CD4-positive, alpha-beta memory T cell (primary cell): Measurements from ENCODE around the gene ZNF174. TPM values are rescaled to one million over a fixed set of nuclear protein-coding genes. Genes with fewer than 3 reads are reported as not detected.

Experiments used
- CTCF ChIA-PET: fragments of 350-600 bp; sonication (Branson Sonifier 250); formaldehyde crosslinking; loops from one replicate; lab custom pipeline; 2021; ENCODE audit warnings: inconsistent platforms; ENCODE audit not compliant: partially characterized antibody; lab: Charles Lee
- POLR2A ChIA-PET: fragments of 350-600 bp; sonication (Branson Sonifier 250); formaldehyde crosslinking; loops from one replicate; lab custom pipeline; 2021; ENCODE audit not compliant: partially characterized antibody; lab: Charles Lee
- DNase-seq, 5 donors: peaks; one replicate each; pipeline versions ENCODE4 v3.0.0 to v3.0.0-alpha.2; 2020 to 2022; ENCODE audit warnings: mixed read lengths in 1 of 5
- H3K27ac ChIP-seq: one replicate; pipeline ENCODE4 v1.7.0; 2013; ENCODE audit warnings: low read depth, low read length
- H3K27me3 ChIP-seq: 2 replicates; pipeline ENCODE4 v1.7.0; 2013; ENCODE audit warnings: mild to moderate bottlenecking, low read length, moderate library complexity; ENCODE audit not compliant: insufficient read depth
- H3K36me3 ChIP-seq: 2 replicates; pipeline ENCODE4 v1.7.0; 2013; ENCODE audit warnings: mild to moderate bottlenecking, low read length, moderate library complexity; ENCODE audit not compliant: insufficient read depth
- H3K4me1 ChIP-seq: 2 replicates; pipeline ENCODE4 v1.7.0; 2013; ENCODE audit warnings: mild to moderate bottlenecking, low read length, moderate library complexity; ENCODE audit not compliant: insufficient read depth
- H3K4me3 ChIP-seq, 2 donors: one replicate each; pipeline ENCODE4 v1.7.0; 2013; ENCODE audit warnings: low read length in 2 of 2, mild to moderate bottlenecking in 1 of 2
- H3K9me3 ChIP-seq, 2 donors: one replicate each; pipeline ENCODE4 v1.7.0; 2013; ENCODE audit warnings: low read length in 2 of 2, control low read depth in 1 of 2; ENCODE audit not compliant: control insufficient read depth in 1 of 2
- H3K27ac Mint-ChIP-seq, 7 donors: one replicate each; pipeline ENCODE4 v1.8.0; 2020 to 2021; ENCODE audit warnings: mixed read lengths in 7 of 7, mild to moderate bottlenecking in 6 of 7, inconsistent platforms in 3 of 7, moderate library complexity in 3 of 7
- H3K27me3 Mint-ChIP-seq, 2 donors: one replicate each; pipeline ENCODE4 v1.8.0; 2020 to 2021; ENCODE audit warnings: mixed read lengths in 2 of 2
- H3K36me3 Mint-ChIP-seq, 2 donors: one replicate each; pipeline ENCODE4 v1.8.0; 2020 to 2021; ENCODE audit warnings: mixed read lengths in 2 of 2, inconsistent platforms in 1 of 2, mild to moderate bottlenecking in 1 of 2
- H3K4me1 Mint-ChIP-seq, 4 donors: one replicate each; pipeline ENCODE4 v1.8.0; 2020 to 2021; ENCODE audit warnings: mixed read lengths in 4 of 4, mild to moderate bottlenecking in 1 of 4
- H3K4me3 Mint-ChIP-seq, 8 donors: one replicate each; pipeline ENCODE4 v1.8.0; 2020 to 2021; ENCODE audit warnings: mixed read lengths in 8 of 8, mild to moderate bottlenecking in 7 of 8, moderate library complexity in 6 of 8, inconsistent platforms in 3 of 8
- H3K9me3 Mint-ChIP-seq, 8 donors: one replicate each; pipeline ENCODE4 v1.8.0; 2020 to 2021; ENCODE audit warnings: mixed read lengths in 8 of 8, mild to moderate bottlenecking in 5 of 8, inconsistent platforms in 3 of 8, moderate library complexity in 1 of 8
- intact Hi-C: fragments of 100-400 bp; cut with micrococcal nuclease; formaldehyde crosslinking; loops from one replicate; pipeline ENCODE4 v1.15.1; 2023
- polyA plus RNA-seq, 2 donors: library from polyadenylated mRNA; unstranded; fragments of 300-500 nt; fragmentation: Illumina TruSeq; gene quantifications; one replicate each; pipeline ENCODE4 v1.2.3, GENCODE V29; 2021
- total RNA-seq, 2 experiments: library from RNA; stranded (reverse); gene quantifications; one replicate each; pipeline ENCODE4 v1.2.3, GENCODE V29; 2021

The ZNF174 gene
- total and polyA plus RNA-seq, 4 experiments from 2014 or later, result 9.5 to 19.0 (median 18.0) TPM

DNA sequence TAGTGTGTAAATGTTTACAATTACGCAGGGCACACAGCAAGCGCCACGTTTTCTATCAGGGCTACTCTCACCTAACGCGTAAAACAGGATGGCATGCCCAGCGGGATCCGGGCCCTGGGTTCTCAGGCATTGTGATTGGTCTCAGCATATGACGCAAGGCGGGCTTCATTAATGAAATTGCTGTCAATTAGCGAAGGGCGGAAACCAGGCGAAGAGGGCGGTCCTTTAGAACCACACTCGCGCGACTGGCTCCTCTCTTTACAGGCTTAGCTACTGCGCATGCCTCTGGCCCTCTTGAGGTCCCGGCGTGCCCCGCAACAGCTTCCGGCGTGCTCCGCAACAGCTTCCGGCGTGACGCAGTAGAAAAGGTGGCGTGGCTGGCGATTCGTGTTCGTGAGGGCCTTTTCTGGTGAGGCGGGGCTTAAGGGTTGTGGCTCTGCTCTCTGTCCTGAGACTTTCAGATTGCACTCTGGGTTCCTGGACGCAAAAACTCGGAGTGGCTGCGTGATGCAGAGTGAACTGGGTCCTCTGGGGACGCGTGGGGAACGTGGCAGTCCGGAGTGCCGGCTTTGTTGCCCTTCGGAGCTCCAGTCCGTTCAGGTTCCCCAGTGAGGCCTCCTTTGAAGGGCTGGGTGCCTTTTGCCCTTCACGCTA lies 36.1 kb upstream of the ZNF174 start:
- H3K36me3 Mint-ChIP-seq, result peaks cover 12% of the 10 kb centered on the region in 2 donors
- no peaks in the 10 kb centered on the region for H3K27me3 ChIP-seq
- ChIA-PET POLR2A (interaction anchor here (0.9 to 2.0 kb wide), 7 partner anchors 36 to 135 kb away, joined by 3 to 19 read pairs (median 6); partner anchors contain the start of genes NAA60, TIGD7, ZNF174 and ZNF200), CTCF (no interaction called here)
- peak; percentile 81 to 90 (median 88) for DNase-seq
- no peaks in the 10 kb centered on the region for H3K36me3 ChIP-seq
- peaks cover 3 to 20% (median 7%) of the 10 kb centered on the region in 4 donors for H3K4me1 Mint-ChIP-seq
- peak overlapping the region in 1 of 2 donors; percentile 46 for H3K4me3 ChIP-seq
- peak overlapping the region; percentile 78 to 88 (median 84) for H3K4me3 Mint-ChIP-seq
- peaks cover 11 to 19% of the 10 kb centered on the region in 2 donors for H3K27me3 Mint-ChIP-seq
- H3K4me1 ChIP-seq, result peaks cover 5% of the 10 kb centered on the region
- H3K9me3 ChIP-seq, result no peaks in the 10 kb centered on the region
- intact Hi-C loops, result no loop called here
- H3K27ac Mint-ChIP-seq, result peak overlapping the region; percentile 71 to 95 (median 90)
- H3K27ac ChIP-seq, result peak overlapping the region; percentile 59
- peaks cover 5 to 48% (median 38%) of the 10 kb centered on the region in 8 donors for H3K9me3 Mint-ChIP-seq

DNA sequence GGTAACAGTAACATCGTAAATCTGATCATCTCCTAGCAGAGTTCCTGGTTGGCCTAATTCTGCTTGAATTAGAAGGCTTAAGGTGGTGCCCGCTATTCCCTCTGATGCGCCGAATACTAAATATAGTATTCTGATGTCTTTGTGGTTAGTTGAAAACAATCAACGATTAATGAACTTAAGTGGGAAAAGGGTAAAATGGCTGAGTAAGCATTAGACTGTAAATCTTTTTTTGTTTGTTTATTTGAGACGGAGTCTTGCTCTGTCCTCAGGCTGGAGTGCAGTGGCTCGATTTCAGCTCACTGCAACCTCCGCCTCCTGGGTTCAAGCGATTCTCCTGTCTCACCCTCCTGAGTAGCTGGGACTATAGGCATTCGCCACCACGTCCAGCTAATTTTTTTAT lies 31.9 kb upstream of the ZNF174 start:
- peaks cover 0 to 13% of the 10 kb centered on the region in 2 donors for H3K9me3 ChIP-seq
- H3K9me3 Mint-ChIP-seq, result peaks cover 2 to 39% (median 28%) of the 10 kb centered on the region in 8 donors

DNA sequence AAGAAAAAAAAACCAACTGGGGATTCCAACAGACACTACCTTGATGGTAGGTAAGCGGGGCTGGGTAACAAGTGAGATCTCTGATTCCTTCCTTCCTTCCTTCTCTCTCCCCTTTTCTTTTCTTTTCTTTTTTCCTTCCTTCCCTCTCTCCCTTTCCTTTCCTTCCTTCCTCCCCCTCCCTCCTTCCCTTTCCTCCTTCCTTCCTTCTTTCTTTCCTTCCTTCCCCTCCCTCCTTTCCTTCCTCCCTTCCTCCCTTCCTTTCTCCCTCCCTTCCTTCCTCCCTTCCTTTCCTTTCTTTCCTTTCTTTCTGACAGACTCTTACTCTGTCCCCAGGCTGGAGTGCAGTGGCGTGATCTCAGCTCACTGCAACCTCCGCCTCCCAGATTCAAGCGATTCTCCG lies 25.3 kb upstream of the ZNF174 start:
- H3K4me1 ChIP-seq, result no peaks in the 10 kb centered on the region
- H3K4me3 Mint-ChIP-seq, result no peak overlapping the region
- no peak overlapping the region for H3K4me3 ChIP-seq
- peaks cover 0 to 39% of the 10 kb centered on the region in 2 donors for H3K9me3 ChIP-seq
- intact Hi-C loops, result no loop called here
- ChIA-PET POLR2A (no interaction called here), CTCF (no interaction called here)
- no peak overlapping the region for H3K27ac ChIP-seq
- H3K36me3 ChIP-seq, result no peaks in the 10 kb centered on the region
- H3K9me3 Mint-ChIP-seq, result peaks cover 7 to 81% (median 73%) of the 10 kb centered on the region in 8 donors
- no peaks in the 10 kb centered on the region for H3K27me3 ChIP-seq
- H3K27ac Mint-ChIP-seq, result no peak overlapping the region
- no peaks in the 10 kb centered on the region for H3K27me3 Mint-ChIP-seq
- H3K36me3 Mint-ChIP-seq, result peaks cover 37 to 47% of the 10 kb centered on the region in 2 donors
- no peak for DNase-seq
- no peaks in the 10 kb centered on the region for H3K4me1 Mint-ChIP-seq

More for the DNA sequence above, 31.9 kb upstream of the ZNF174 start:
- Mint-ChIP-seq H3K4me1 (peaks cover 3 to 20% (median 7%) of the 10 kb centered on the region in 4 donors), H3K27ac (no peak overlapping the region), H3K4me3 (no peak overlapping the region), H3K27me3 (peaks cover 0 to 2% of the 10 kb centered on the region in 2 donors), H3K36me3 (peaks cover 8 to 17% of the 10 kb centered on the region in 2 donors)
- ChIA-PET POLR2A (no interaction called here), CTCF (no interaction called here)
- Histone ChIP-seq H3K27me3 (no peaks in the 10 kb centered on the region), H3K36me3 (no peaks in the 10 kb centered on the region), H3K4me3 (no peak overlapping the region), H3K4me1 (peaks cover 5% of the 10 kb centered on the region), H3K27ac (no peak overlapping the region)
- intact Hi-C loops, result no loop called here
- DNase-seq, result no peak

DNA sequence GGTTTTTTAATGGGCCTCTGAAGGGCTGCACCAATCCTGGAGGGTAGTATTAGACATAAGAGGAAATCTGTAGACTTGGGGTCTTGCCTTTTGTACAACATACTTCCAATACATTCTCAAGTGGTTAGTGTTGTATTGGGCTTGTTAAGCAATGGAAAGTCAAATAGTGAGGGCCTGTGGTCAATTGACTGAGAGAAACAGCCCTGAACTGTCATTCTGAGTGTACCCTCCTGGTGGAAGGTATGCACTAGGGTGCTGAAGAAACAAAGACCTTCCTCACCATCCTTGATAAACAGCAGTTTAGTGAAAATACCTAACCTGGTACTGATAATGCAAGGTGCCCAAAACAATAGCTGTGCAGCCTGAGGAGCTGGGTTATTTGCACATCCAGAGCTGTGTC lies 23.1 kb upstream of the ZNF174 start:
- Mint-ChIP-seq H3K4me3 (no peak overlapping the region), H3K27ac (no peak overlapping the region), H3K4me1 (no peaks in the 10 kb centered on the region), H3K27me3 (no peaks in the 10 kb centered on the region), H3K9me3 (peaks cover 7 to 99% (median 93%) of the 10 kb centered on the region in 8 donors), H3K36me3 (peaks cover 58 to 65% of the 10 kb centered on the region in 2 donors)
- no peak for DNase-seq
- Histone ChIP-seq H3K27me3 (no peaks in the 10 kb centered on the region), H3K4me1 (no peaks in the 10 kb centered on the region), H3K27ac (no peak overlapping the region), H3K9me3 (peaks cover 8 to 56% of the 10 kb centered on the region in 2 donors), H3K36me3 (peaks cover 8% of the 10 kb centered on the region), H3K4me3 (no peak overlapping the region)
- ChIA-PET POLR2A (interaction anchor here (1.5 kb wide), 1 partner anchor 22 kb away, joined by 4 read pairs; no protein-coding TSS in a partner anchor), CTCF (interaction anchor here (0.5 kb wide), 1 partner anchor 276 kb away, joined by 4 read pairs; no protein-coding TSS in a partner anchor)
- intact Hi-C loops, result no loop called here

DNA sequence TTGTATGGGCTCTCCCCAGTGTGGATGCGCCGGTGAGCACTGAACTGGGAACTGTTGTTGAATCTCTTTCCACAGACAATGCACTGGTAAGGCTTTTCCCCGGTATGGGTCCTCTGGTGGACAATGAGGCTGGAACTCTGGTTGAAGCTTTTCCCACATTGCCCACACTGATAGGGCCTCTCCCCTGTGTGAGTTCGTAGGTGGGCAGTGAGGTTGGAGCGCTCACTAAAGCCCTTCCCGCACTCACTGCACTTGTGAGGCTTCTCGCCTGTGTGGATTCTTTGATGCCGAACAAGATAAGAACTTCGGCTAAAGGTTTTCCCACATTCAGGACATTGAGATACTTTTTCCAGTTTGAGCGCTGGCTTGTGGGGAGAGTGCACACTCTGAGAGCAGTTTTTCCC lies 18.0 kb upstream of the ZNF174 start:
- H3K4me1 ChIP-seq, result no peaks in the 10 kb centered on the region
- H3K27me3 ChIP-seq, result no peaks in the 10 kb centered on the region
- no peak overlapping the region for H3K27ac ChIP-seq
- no peak for DNase-seq
- ChIA-PET POLR2A (interaction anchor here (0.6 to 3.4 kb wide), 3 partner anchors 18 to 160 kb away, joined by 3 to 13 read pairs (median 3); partner anchors contain the start of genes ZNF174 and ZSCAN32), CTCF (no interaction called here)
- intact Hi-C loops, result no loop called here
- peak overlapping the region; percentile 22 to 25 for H3K4me3 ChIP-seq
- Mint-ChIP-seq H3K4me3 (no peak overlapping the region), H3K9me3 (peaks cover 10 to 95% (median 85%) of the 10 kb centered on the region in 8 donors), H3K36me3 (peaks cover 78 to 80% of the 10 kb centered on the region in 2 donors), H3K4me1 (no peaks in the 10 kb centered on the region), H3K27ac (no peak overlapping the region), H3K27me3 (no peaks in the 10 kb centered on the region)
- peaks cover 39% of the 10 kb centered on the region for H3K36me3 ChIP-seq
- H3K9me3 ChIP-seq, result peaks cover 13 to 66% of the 10 kb centered on the region in 2 donors

DNA sequence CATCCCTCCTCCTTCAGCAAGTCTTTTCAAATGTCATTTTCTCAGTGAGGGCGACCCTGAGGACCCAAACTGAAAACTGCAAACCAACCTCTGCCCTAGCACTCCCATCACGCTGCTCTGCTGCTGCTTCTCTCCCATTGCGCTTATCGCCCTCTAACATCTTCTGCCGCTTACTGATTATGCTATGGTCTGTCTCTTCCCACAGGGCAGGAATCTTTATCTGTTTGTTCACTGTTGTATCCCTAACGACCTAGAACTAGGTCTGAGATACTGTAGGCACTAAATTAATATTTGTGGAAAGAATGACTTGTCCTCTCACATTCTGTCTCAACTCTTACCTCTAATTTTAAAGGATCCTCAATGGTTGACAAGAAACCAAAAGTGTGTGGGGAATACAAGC lies 12.7 kb upstream of the ZNF174 start:
- DNase-seq, result no peak
- ChIA-PET POLR2A (no interaction called here), CTCF (no interaction called here)
- no peaks in the 10 kb centered on the region for H3K4me1 ChIP-seq
- intact Hi-C loops, result no loop called here
- Mint-ChIP-seq H3K27me3 (no peaks in the 10 kb centered on the region), H3K4me1 (peaks cover 2 to 6% (median 4%) of the 10 kb centered on the region in 4 donors), H3K9me3 (peaks cover 10 to 84% (median 68%) of the 10 kb centered on the region in 8 donors), H3K36me3 (peaks cover 77 to 82% of the 10 kb centered on the region in 2 donors), H3K27ac (no peak overlapping the region), H3K4me3 (no peak overlapping the region)
- H3K4me3 ChIP-seq, result no peak overlapping the region
- peaks cover 43% of the 10 kb centered on the region for H3K36me3 ChIP-seq
- H3K9me3 ChIP-seq, result peaks cover under 1 to 34% of the 10 kb centered on the region in 2 donors
- no peak overlapping the region for H3K27ac ChIP-seq
- no peaks in the 10 kb centered on the region for H3K27me3 ChIP-seq

DNA sequence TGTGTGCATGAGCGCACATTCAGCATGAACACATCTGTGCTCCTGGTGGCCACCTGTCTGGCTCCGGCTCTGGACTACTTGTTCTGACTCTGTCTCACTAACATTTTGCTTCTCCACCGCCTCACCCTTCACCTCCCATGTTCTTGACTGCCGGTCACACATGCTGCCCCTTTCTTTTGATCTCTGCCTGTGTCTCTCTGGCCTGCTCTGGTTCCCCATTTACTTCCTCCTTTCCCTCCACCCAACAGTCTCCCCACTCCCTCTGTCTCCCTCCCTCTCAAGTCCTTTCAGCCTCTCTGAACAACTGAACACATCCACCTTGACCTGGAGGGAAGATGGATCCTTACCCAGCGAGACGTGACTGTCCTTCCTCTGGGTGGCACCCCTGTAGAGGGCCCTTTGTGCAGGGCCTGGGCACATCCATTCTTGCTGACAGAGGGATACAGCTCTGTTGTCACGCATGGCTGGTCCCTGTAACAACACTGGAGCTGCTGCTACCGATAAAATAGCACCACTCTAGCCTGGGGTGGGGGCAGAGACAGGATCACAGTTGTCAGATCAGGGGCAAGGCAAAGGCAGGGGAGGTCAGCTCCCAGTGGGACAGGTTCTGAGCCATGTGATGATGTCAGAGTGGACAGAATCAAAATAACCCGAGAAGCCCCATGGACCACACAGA lies 11.2 kb upstream of the ZNF174 start:
- no peak for DNase-seq
- H3K4me1 Mint-ChIP-seq, result peaks cover 9 to 12% (median 11%) of the 10 kb centered on the region in 4 donors
- Histone ChIP-seq H3K36me3 (peaks cover 43% of the 10 kb centered on the region), H3K9me3 (peaks cover 0 to 19% of the 10 kb centered on the region in 2 donors), H3K4me3 (no peak overlapping the region), H3K4me1 (no peaks in the 10 kb centered on the region), H3K27me3 (no peaks in the 10 kb centered on the region), H3K27ac (no peak overlapping the region)
- peaks cover 76 to 81% of the 10 kb centered on the region in 2 donors for H3K36me3 Mint-ChIP-seq
- POLR2A ChIA-PET, result no interaction called here
- H3K27me3 Mint-ChIP-seq, result no peaks in the 10 kb centered on the region
- H3K27ac Mint-ChIP-seq, result peak overlapping the region in 1 of 7 donors; percentile 30
- H3K9me3 Mint-ChIP-seq, result peaks cover 10 to 84% (median 66%) of the 10 kb centered on the region in 8 donors
- no peak overlapping the region for H3K4me3 Mint-ChIP-seq
- intact Hi-C loops, result no loop called here
- CTCF ChIA-PET, result no interaction called here
